ENCODE results near the gene ELL3.
"Not testable (repeated sequence)": the region's sequence is repeated elsewhere in the genome, so short reads cannot be mapped to it uniquely, and the experiment has no call there.

Gene ELL3, protein sequence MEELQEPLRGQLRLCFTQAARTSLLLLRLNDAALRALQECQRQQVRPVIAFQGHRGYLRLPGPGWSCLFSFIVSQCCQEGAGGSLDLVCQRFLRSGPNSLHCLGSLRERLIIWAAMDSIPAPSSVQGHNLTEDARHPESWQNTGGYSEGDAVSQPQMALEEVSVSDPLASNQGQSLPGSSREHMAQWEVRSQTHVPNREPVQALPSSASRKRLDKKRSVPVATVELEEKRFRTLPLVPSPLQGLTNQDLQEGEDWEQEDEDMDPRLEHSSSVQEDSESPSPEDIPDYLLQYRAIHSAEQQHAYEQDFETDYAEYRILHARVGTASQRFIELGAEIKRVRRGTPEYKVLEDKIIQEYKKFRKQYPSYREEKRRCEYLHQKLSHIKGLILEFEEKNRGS

GRCh38 chr15:43776718-43777266, at the start of gene ELL3:
ELL3 (minus strand) TSS chr15:43776966; CDS start chr15:43776901, 65 bp downstream.
- DNase-seq: peak; percentile 82

DNA sequence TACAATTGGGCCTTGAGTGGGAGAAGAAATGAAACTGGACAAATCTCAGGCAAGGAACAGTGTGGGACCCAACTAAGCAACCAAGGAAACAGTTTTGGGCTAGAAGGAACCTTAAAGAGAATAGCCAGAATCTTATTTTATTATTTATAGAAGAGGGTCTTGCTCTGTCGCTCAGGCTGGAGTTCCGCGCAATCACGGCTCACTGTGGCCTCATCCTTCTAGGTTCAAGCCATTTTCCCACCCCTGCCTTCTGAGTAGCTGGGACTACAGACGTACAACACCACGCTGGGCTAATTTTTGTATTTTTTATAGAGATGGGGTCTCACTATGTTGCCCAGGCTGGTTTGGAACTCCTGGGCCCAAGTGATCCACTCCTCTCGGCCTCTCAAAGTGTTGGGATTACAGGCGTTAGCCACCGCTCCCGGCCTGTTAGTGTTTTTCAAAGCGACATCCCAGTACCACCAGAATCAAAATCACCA, 49.3 kb upstream of the ELL3 start:
- DNase-seq: no peak

DNA sequence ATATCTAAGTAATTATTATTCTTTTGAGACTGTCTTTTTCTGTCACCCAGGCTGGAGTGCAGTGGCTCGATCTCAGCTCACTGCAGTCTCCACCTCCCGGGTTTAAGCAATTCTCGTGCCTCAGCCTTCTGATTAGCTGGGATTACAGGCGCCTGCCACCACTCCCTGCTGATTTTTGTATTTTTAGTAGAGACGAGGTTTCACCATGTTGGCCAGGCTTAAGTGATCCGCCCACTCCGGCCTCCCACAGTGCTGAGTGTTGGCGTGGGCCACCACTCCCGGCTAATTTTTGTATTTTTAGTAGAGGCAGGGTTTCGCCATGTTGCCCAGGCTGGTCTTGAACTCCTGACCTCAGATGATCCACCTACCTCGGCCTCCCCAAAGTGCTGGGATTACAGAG, 48.5 kb upstream of the ELL3 start:
- not testable (repeated sequence) for DNase-seq

DNA sequence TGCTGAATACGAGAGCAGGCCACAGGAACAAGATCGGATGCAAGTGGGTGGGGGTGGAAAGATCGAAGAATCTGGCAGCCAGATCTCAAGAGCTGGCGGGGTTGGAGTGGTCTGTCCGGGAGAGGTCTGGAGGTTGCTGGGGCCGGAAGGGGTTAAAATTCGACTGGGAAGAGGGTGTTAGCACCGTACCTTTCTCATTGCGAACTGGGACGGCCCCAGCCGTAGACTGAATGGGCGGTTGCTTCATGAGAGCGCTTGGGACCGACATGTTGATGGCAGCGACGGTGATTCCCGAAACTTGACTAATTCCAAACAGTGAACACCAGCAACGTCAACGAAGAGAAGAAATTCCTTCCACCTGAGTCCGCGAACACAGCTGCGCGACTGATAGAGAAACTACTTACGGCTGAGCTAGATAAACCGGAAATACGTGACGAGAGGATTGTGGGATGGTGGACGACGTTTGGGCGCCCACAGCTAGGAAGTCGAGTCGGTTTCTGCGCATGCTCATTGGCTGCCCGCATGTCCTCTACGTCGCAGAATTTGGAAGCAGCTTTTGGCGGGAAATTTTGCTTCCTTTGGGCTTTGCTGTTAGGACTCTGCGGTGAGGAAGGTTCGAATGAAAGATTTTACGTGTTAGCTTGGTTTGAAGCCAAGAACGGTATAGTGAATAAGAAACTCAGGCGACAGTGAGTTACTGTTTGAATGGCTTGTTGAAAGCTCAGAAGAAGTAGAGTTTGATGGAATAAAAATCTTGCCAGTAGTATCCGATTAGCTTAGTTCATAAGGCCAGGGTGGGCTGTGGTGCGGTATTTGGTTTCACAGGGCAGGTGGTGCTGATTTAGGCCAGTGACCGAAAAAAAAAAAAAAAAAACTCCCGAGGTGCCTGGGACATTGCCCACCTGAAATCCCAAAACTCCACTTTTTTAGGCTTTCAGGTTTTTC, 47.8 kb upstream of the ELL3 start, which contains the start of gene MFAP1:
Gene MFAP1 (minus strand): TSS at position 389 of the 945 bp plus-strand sequence. CDS start 121 bp downstream, at position 268.
- DNase-seq: peak; percentile 98

- DNase-seq: no peak
Observed at GRCh38 chr15:43821505-43821904, 44.7 kb upstream of the ELL3 start.

DNA sequence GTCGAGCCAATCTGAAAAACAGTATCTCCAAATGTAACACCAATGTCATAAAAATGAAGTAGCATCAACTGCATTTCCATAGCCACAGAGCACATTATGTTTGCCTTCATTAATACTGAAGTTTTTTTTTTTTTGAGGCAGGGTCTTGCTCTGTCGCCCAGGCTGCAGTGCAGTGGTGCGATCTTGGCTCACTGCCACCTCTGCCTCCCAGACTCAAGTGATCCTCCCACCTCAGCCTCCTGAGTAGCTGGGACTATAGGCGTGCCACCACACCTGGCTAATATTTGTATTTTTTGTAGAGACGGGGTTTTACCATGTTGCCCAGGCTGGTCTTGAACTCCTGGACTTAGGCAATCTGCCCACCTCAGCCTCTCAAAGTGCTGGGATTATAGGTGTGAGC, 38.3 kb upstream of the ELL3 start:
- not testable (repeated sequence) for DNase-seq

- DNase-seq: peak; percentile 88
Observed at GRCh38 chr15:43808960-43809678, 32.4 kb upstream of the ELL3 start.

- DNase-seq: no peak
Observed at GRCh38 chr15:43808435-43808950, 31.7 kb upstream of the ELL3 start.

GRCh38 chr15:43802676-43803075, 25.9 kb upstream of the ELL3 start:
- DNase-seq: not testable (repeated sequence)

DNA sequence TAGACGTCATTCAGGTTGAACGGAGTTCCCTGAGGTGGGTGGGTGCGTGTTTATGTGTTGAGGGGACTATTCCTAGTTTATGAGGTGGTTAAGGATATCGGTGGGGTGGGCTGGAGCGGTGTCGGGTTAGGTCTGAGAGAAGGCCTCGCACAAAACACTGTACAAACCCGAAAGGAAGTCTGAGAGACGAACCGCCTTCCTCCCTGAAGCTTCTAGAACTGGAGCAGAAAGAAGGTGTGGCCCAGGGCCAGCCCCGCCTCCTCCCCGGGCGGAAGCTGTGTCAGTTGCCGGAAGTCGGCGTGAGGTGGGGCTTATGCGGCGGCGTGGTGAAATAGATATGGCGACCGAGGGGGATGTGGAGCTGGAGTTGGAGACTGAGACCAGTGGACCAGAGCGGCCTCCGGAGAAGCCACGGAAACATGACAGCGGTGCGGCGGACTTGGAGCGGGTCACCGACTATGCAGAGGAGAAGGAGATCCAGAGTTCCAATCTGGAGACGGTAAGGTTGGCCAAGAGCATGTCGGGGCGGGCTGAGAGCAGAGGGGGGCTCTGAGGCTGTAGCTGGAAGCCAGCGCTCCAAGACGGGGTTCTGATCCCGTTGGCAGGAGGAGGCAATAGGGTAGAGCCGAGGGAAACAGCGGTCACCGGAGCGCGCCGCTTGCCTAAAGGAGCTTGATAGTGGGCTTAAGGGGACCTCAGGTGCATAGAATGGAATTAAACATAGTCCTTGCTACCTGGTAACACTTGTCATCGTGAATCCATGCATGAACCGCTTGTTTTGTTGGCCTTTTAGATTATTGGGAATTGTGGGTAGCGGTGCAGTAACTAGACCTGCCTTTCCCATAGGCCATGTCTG, 23.7 kb upstream of the ELL3 start, which contains the start of gene HYPK:
Gene HYPK (plus strand): TSS at position 314 of the 856 bp plus-strand sequence. CDS start 24 bp downstream, at position 338.
- peak; percentile 90 for DNase-seq

DNA sequence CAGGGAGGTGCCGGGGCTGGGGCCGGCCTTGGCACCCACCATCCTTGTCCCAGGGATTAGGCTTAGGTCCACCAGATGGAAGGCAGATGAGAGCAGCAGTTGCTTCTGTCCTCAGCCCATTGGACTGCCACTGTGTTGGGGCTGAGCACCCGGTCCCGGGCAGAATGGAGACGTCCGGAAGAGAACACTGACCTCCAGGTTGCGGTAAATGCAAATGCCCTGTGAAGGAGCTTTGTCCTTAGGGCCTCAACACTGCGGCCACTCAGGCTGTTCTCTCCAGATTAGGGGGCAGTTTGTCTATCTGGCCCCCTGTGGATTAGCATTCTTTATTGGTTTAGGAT, 23.1 kb upstream of the ELL3 start, which contains the start of gene SERINC4:
Gene SERINC4 (minus strand): TSS at position 276 of the 341 bp plus-strand sequence. CDS start 234 bp downstream, at position 42.
- no peak for DNase-seq

- no peak for DNase-seq
Observed at GRCh38 chr15:43799209-43799944, 22.6 kb upstream of the ELL3 start.

DNA sequence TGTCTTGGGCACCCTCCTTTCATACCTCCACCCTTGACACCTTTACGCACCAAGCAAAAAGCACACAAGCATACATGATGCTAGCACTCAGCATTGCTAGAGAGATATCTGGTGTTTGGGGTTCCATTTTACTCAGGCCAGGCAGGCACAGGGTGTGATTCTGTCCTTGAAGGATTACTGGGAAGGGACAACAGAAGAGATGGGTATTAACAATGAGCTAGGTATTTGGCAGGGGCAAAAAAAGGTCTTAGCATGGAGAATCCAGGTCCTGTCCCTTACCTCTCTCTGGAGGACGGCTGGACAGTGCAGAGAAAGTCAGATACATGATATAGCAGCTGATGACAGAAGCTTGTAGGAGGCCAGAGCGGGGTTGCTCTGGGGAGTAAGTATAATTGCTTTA, 19.8 kb upstream of the ELL3 start:
- DNase-seq: no peak

DNA sequence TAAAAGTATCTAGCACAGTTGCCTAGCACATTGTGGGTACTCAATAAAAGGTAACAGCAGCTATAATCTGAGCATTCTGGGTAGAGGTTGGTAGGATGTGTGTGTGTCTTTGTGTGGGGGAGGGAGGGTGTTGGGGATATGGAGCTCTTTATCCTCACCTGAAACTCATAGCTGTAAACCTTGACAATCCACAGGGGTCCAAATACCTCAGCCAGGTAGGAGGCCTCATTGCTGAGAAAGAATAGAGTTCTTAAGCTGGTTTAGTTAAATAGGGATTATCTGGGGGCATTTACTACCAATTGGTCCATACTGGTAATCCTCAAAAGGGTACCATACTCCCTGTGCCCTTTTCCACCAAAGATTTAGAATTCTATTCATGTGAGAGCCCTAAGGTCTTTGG, 19.2 kb upstream of the ELL3 start:
- DNase-seq: no peak

DNA sequence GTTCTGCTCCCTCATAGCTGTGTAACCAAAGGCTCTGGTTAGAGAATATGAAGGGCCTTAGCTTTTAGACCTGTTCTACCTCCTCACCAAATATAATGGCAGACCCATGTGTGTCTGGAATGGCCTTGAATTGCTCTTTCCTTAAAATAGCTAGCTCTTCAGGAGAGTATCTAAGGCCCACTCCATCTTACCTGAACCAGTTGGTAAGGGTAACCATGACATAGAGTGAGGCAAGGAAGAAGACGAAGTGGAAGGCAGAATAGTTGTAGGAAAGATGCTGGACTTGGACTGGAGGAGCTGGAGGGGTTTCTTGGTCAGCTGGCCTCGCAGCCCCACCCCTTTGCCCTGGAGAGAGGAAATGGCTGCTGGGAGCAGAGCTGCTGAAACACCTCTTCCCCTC, 18.4 kb upstream of the ELL3 start:
- DNase-seq: no peak

DNA sequence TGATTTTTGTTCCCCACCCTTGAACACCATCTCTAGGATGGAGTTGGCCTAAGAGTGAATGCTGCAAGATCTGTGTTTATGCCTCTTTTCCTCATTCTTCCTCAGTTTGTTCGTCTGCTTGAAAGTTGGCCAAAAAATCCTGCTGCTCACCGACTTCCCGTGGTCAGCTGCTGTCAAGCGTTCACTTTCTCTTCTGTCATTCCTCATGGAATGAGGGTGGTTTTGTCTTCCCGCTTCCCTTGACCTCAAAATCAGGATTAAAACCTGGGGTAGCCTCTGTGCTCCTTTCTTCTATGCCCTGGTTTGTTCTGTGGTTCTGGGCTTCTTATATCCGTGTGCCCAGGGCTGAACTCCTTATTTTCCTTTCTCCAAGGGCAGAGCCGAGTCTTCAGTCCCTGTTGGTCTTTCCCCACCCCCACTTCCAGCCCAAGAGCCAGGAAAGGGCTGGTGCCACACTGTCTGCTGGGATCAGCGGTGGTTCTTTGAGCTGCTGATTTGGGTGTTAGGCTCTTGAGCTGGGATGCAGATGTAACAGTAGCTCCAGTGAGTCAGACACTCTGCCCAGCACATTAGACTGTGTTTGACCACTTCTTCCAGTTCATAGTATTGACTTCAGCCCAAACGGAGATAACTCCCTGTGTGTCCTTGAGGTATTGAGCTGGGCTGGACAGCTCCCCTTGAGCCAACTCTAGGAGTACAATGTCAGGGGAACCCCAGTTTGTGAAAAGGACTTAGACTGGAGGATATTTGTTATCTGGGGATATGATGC, 17.7 kb upstream of the ELL3 start:
- DNase-seq: no peak

- DNase-seq: no peak
Observed at GRCh38 chr15:43793647-43794046, 16.9 kb upstream of the ELL3 start.

DNA sequence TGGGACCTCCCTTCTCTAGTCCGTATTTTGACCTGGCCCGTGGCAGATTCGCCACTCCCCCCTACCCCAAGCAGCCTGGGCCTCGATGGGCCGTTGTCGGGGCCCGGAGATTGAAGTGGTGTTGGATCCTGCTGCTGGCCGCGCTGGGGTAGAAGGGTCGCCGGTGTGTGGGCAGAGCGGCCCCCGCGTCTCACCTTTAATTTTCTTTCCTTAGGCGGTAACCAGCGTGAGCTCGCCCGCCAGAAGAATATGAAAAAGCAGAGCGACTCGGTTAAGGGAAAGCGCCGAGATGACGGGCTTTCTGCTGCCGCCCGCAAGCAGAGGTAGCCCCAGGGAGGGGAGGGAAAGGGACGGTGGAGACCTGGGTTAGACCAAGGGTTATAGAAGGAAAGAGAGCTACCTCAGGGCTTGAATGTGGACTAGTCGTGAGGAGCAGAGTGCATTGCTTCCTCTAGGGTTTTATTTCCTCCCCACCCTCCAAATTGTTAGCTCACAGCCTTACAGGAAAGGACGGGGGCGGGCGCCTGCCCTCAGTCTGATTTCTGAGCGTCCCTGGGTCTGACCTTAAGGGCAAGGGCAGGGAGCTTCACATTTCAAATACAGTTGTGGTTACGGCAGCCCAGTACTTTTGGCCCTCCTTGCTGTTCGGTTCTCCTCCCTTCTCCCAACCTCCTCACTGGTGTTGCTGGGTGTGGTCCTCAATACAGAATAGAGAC, 16.2 kb upstream of the ELL3 start:
- DNase-seq: peak; percentile 79

All from inflammatory macrophage treated with lipopolysaccharide for 4 hours (primary cell).